HK-2 (cell line): ENCODE results near the gene BBS9.
A peak's percentile ranks its signal among the peaks of the same experiment; 100 is the strongest.

ENCODE experiments used
- DNase-seq: peaks from one replicate; pipeline ENCODE4 v3.0.0-alpha.2; 2018; ENCODE audit not compliant: unreplicated experiment

The BBS9 gene

GRCh38 chr7:33127085-33127484, 2.3 kb upstream of the BBS9 start:
- DNase-seq = no peak

GRCh38 chr7:33128631-33128989, 754 bp upstream of the BBS9 start:
- DNase-seq = no peak

DNA sequence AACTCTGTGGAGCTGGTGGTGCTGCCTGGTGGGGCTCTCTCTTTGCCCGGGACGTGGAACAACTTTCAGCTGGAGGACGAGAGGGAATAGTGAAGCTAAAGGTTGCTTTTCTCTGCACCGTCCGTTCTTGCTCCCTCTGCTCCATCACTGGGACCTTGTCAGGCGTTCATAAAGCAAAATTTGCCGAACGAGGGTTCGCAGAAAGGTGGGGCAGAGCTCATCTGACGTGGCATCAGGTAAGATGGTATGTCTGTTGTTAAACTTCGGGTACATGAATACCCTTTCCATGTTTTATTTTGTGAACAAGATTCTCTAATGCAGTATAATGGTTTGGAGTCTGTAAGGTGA, 416 bp downstream of the BBS9 start:
- DNase-seq = no peak

DNA sequence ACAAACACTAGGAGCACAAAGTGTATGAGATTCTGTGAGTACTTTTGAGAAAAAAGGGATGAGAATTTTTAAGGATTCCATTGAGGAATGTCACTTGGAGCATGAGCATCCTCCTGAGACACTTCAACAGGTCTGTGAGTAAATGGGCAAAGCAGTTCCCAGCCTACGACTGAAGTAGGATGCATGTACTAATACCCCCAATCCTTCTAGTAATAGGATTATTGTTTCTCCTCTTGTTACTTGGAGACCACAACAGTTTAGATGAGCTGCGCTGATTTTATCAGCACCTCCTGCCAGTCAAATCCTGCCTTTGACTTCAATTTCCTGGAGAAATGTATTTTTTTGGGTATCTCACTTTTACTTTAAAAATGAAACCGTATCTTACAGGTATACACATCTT, 820 bp downstream of the BBS9 start:
- DNase-seq = no peak

GRCh38 chr7:33137103-33137502, 7.7 kb downstream of the BBS9 start:
- no peak for DNase-seq

DNA sequence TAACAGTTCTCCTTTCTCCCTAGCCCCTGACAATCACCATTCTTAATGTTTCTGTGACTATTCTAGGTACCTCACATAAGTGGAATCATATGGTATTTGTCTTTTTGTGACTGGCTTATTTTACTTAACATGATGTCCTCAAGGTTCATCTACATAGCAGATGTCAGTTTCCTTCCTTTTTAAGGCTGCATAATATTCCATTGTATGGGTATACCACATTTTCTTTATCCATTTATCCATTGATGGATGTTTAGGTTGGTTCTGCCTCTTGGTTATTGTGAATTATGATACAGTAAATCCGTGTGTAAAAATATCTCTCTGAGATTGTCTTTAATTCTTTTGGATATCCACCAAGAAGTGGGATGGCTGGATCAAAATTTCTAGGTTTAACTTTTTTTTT, 13.2 kb downstream of the BBS9 start:
- DNase-seq = no peak

DNA sequence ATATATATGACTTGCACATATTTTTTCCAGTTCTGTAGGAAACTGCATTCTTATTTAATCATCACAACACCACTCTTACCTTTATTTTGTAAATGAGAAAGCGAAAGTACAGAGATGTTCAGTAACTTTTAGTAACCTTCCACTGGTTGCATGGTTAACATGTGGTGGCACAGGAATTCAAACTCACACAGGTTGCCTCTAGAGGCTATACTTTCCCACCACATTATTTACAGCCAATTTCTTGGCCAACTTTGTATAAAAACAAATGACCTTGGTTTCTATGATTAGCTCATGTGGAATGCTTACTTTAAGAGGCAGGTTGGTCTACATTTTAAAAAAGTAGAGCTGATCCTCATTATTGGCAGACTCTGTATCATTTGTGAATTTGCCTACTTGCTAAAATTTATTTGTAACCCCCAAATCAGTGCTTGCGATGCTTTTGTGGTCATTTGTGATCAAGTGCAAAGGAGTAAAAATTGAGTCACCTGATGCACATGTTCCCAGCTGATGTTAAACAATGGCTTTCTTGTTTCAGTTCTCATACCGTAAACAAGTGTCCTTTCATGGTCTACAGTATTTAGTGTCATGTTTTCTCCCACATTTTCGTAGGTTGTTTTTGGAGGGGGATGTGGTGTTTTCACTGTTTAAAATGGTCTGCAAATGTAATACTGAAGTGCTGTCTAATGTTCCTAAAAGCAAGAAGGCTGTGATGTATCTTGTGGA, 14.8 kb downstream of the BBS9 start:
- DNase-seq = no peak

- DNase-seq = no peak
Measured at GRCh38 chr7:33145156-33145555, 15.8 kb downstream of the BBS9 start.

GRCh38 chr7:33152087-33152486, 22.7 kb downstream of the BBS9 start:
- DNase-seq = no peak

DNA sequence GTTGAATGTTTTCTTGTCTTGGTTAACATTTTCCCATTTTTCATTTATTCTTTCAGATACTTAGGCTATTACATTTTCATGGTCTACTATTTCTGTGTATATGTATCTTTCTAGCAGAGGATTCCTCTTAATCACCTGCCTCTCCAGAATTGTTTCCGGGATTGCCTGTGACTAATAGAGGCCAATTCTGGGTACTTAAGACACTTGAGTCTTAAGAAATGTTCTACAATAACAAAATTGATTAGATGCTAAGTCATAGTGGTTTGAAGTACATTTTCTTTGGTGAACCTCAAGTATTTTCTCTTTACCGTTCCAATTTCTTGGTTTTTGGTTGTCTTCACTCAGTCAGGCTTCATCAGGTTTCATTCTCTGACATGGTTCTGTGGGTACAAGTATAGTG, 26.4 kb downstream of the BBS9 start:
- DNase-seq = no peak

GRCh38 chr7:33156441-33156840, 27.1 kb downstream of the BBS9 start:
- no peak for DNase-seq

DNA sequence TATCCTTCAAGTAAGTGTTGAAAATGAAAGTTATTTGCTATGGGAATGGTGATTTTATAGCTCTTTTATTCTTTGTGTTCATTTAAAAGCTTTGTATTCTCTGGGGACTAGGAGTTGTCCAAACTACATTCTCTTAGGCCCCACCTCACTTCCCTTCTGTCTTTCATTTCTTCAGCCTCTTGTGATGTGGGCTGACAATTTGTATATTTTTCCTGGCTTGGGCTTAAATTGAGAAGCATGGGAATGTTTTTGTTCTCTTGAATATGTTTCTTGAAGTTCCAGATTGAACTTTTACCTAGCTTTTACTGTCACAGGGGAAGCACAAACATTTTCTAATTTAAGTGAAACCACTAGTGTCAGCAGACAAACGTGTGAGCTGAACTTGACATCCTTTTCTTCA, 27.9 kb downstream of the BBS9 start:
- DNase-seq = no peak

DNA sequence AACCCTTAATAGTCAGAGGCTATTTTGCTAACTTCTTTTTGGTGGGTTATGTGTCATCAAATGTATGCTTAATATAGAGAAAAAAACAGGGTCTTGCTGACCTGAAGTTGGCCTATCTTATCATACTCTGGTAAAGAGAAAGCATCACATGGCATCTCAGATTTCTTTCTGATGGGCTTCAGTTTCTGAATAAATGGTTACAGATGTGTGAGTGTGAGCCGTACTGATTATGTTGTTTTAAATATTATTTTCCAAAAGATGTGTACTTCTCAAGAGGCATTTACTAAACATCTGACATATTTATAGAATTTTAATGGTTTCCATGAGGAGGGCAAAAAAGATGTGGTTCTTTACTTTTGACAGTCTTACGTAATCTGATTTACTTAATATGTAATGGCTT, 28.4 kb downstream of the BBS9 start:
- DNase-seq = no peak

GRCh38 chr7:33177876-33178275, 48.5 kb downstream of the BBS9 start:
- no peak for DNase-seq

GRCh38 chr7:33179519-33179918, 50.2 kb downstream of the BBS9 start:
- no peak for DNase-seq

DNA sequence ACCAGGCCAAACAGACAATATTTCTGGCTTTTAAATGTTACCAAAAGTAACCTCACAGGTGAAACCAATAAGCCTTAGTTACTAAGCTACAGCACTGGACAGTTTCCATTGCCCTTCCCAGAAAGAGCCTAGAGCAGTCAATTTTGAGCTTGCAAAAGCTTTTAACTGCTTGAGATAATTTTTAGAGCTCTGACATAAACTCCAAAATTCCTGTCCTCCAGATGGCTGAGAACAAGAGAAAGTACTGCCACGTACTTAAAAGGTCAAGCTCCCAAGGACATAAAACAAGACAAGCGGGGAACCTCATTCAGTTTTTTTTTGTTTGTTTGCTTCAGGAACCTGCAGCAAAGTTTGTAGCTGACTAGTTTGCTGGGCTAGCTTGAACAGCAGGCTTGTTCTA, 54.1 kb downstream of the BBS9 start:
- no peak for DNase-seq

DNA sequence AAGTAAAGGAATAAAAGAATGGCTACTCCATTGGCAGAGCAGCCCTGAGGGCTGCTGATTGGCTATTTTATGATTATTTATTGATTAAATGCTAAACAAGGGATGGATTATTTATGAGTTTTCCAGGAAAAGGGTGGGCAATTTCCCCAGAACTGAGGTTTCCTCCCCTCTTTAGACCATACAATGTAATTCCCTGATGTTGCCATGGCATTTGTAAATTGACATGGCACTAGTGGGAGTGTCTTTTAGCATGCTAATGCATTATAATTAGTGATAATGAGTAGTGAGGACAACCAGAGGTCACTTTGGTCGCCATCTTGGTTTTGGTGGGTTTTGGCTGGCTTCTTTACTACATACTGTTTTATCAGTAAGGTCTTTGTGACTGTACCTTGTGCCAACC, 55.5 kb downstream of the BBS9 start:
- no peak for DNase-seq

GRCh38 chr7:33185786-33186185, 56.4 kb downstream of the BBS9 start:
- DNase-seq = no peak

DNA sequence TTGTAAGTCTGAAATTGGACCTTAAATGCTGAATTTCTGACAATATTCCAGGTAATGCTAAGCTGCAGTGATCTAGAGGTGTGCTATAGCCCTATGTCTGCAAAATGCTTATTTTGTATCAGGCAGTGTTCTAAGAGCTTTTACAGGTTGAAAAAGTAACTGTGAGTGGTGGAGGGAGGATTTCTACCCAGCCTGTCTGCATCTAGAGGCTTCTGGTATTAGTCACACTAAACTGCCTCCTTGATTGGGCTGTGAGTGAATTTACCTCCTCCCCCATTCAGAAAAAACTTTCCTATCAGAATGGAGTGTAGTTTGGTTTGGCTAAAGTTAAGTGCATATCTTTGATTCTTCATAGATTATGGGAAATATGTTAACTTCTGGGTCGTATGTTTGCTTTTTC, 56.8 kb downstream of the BBS9 start:
- DNase-seq = no peak

- no peak for DNase-seq
Measured at GRCh38 chr7:33190688-33191304, 61.4 kb downstream of the BBS9 start.

DNA sequence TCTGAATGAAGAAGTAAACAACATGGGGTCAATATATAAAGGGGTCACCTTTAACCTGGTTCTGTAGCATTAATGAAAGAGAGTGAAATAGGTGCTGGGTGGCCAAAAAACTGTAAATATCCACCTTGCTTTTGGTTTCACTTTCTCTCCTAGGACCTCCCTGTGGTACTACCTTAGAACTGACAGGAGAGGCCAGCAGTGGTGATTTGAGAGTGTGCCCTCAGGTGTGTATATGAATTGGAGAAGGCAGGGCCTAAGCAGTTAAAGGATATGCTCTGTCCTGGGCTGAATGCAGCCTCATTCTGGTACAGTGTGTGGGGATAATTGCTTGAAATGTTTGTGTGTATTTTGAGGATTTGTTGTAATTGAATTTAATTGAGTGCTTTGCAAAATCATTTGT, 62.0 kb downstream of the BBS9 start:
- no peak for DNase-seq

- no peak for DNase-seq
Measured at GRCh38 chr7:33192695-33193291, 63.4 kb downstream of the BBS9 start.

DNA sequence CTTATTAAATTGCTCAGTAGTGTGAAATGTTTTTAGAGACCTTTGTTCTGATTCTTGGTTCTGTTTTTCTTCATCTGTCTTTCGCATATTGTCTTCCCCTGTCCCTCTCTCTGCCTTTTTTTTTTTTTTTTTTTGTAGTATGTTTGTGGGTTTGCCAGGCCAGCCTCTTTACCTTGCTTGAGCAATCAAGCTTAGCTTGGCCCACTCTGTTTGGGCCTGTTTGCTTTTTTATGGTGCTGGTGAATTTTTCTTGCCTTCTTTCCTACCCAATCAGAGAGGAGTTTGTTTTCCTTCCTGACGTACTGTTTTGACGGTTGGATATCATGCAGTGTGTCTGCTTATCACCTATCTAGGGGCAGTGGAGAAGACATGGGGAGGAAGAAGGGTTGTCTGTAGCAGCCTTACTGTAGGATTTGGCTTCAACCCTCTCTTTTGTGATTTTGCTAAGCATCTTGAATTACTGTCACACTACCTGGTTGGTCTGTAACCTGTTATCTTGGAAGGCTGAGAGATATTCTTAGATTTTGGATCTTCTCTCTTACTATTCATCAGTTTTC, 64.0 kb downstream of the BBS9 start:
- DNase-seq = peak; percentile 21
